Hepatocyte (in vitro differentiated cells): ENCODE measurements around the gene STOML2.

Source experiments
- EZH2phosphoT487 ChIP-seq: fragments of 200-600 bp; sonication (generic); IDR thresholded peaks from one replicate; pipeline ENCODE4 v1.6.1; 2018; ENCODE audit warnings: antibody characterized with exemption, mild to moderate bottlenecking, low read depth, moderate library complexity; ENCODE audit not compliant: unreplicated experiment, severe bottlenecking
- TF ChIP-seq, protein P1 (sequence below): fragments of 200-600 bp; sonication (generic); IDR thresholded peaks from 2 replicates; pipeline ENCODE4 v1.5.1; 2016; ENCODE audit warnings: antibody characterized with exemption, mild to moderate bottlenecking; ENCODE audit not compliant: poor library complexity

DNA sequence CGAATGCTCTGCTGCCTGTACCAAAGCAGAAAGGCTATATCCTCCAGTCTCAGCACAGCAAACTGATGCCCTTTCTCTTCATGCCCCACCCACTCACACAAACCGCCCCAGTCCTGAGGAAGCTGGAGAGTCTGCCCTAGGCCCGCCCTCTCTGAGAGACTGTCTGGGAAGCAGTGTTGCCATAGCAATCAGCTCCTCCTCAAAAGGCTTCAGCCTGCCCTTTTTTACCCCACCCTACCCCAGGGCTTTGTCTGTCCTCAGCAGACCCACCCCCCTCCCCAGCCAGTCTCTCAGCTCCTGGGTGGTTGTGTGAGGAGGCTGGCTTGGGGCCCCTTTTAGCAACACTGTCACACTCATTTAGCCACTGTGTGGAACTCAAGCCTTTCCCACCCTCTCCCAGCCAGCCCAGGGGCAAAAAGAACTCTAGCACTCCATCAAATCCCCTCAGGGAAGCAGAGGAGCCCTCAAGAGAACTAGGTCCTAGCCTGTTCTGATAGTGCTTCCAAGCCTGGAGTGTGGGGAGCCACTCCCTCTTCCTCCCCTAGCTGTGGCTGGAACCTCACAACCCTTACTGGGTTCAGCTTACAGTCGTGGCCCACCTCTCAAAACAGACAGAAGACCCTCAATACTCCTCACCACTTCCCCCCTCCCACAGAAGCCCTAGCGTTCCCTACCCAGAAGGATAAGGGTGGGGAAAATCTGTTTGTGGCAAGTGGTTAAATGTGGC is 11.3 kb upstream of the STOML2 start:
- TF ChIP-seq, protein P1, sequence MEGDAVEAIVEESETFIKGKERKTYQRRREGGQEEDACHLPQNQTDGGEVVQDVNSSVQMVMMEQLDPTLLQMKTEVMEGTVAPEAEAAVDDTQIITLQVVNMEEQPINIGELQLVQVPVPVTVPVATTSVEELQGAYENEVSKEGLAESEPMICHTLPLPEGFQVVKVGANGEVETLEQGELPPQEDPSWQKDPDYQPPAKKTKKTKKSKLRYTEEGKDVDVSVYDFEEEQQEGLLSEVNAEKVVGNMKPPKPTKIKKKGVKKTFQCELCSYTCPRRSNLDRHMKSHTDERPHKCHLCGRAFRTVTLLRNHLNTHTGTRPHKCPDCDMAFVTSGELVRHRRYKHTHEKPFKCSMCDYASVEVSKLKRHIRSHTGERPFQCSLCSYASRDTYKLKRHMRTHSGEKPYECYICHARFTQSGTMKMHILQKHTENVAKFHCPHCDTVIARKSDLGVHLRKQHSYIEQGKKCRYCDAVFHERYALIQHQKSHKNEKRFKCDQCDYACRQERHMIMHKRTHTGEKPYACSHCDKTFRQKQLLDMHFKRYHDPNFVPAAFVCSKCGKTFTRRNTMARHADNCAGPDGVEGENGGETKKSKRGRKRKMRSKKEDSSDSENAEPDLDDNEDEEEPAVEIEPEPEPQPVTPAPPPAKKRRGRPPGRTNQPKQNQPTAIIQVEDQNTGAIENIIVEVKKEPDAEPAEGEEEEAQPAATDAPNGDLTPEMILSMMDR = no peak
- no peak for TF ChIP-seq EZH2phosphoT487
